Parathyroid adenoma (tissue), 2 donors: ENCODE results near the gene ANHX.

Experiments
- H2AFZ ChIP-seq: fragments of 300-600 bp; sonication (generic); one replicate; pipeline ENCODE4 v1.7.0; 2017; ENCODE audit warnings: antibody characterized with exemption, mild to moderate bottlenecking
- H3K27ac ChIP-seq: fragments of 300-600 bp; sonication (generic); one replicate; pipeline ENCODE4 v1.7.0; 2017
- H3K27me3 ChIP-seq: fragments of 300-600 bp; sonication (generic); one replicate; pipeline ENCODE4 v1.7.0; 2017; ENCODE audit warnings: low read length; ENCODE audit not compliant: control insufficient read depth, insufficient read depth
- H3K36me3 ChIP-seq: fragments of 300-600 bp; sonication (generic); one replicate; pipeline ENCODE4 v1.7.0; 2017; ENCODE audit warnings: low read length; ENCODE audit not compliant: control insufficient read depth, insufficient read depth
- H3K4me1 ChIP-seq: fragments of 300-600 bp; sonication (generic); one replicate; pipeline ENCODE4 v1.7.0; 2017; ENCODE audit warnings: control low read depth
- H3K4me2 ChIP-seq: fragments of 300-600 bp; sonication (generic); one replicate; pipeline ENCODE4 v1.7.0; 2017; ENCODE audit warnings: low read length
- H3K4me3 ChIP-seq: fragments of 300-600 bp; sonication (generic); one replicate; pipeline ENCODE4 v1.7.0; 2017; ENCODE audit warnings: low read depth, low read length
- H3K79me2 ChIP-seq: fragments of 300-600 bp; sonication (generic); one replicate; pipeline ENCODE4 v1.7.0; 2017; ENCODE audit warnings: control low read depth
- H3K9ac ChIP-seq: fragments of 300-600 bp; sonication (generic); one replicate; pipeline ENCODE4 v1.7.0; 2017; ENCODE audit warnings: mild to moderate bottlenecking
- H3K9me3 ChIP-seq: fragments of 300-600 bp; sonication (generic); one replicate; pipeline ENCODE4 v1.7.0; 2017; ENCODE audit warnings: low read length; ENCODE audit not compliant: control insufficient read depth
- CTCF ChIP-seq: fragments of 300-600 bp; sonication (generic); IDR thresholded peaks from one replicate; pipeline ENCODE4 v1.7.0; 2017; ENCODE audit warnings: antibody characterized with exemption, mild to moderate bottlenecking
- donor health status: primary hyperparathyroidism.

Gene ANHX

GRCh38 chr12:133231001-133231400 is 4.7 kb downstream of the ANHX start:
- H3K27ac ChIP-seq, result no peak overlapping the region
- no peaks in the 10 kb centered on the region for H3K27me3 ChIP-seq
- H3K4me2 ChIP-seq, result no peak overlapping the region
- H3K9ac ChIP-seq, result no peak overlapping the region
- H3K4me3 ChIP-seq, result no peak overlapping the region
- no peaks in the 10 kb centered on the region for H3K9me3 ChIP-seq
- H2AFZ ChIP-seq, result no peak overlapping the region
- H3K36me3 ChIP-seq, result no peaks in the 10 kb centered on the region
- TF ChIP-seq CTCF, result no peak
- no peaks in the 10 kb centered on the region for H3K79me2 ChIP-seq
- no peaks in the 10 kb centered on the region for H3K4me1 ChIP-seq

GRCh38 chr12:133227281-133227852 is 8.3 kb downstream of the ANHX start:
- no peak overlapping the region for H3K9ac ChIP-seq
- H3K27me3 ChIP-seq, result no peaks in the 10 kb centered on the region
- no peaks in the 10 kb centered on the region for H3K9me3 ChIP-seq
- no peak overlapping the region for H3K27ac ChIP-seq
- H2AFZ ChIP-seq, result no peak overlapping the region
- no peaks in the 10 kb centered on the region for H3K36me3 ChIP-seq
- no peak overlapping the region for H3K4me3 ChIP-seq
- no peaks in the 10 kb centered on the region for H3K4me1 ChIP-seq
- no peaks in the 10 kb centered on the region for H3K79me2 ChIP-seq
- no peak overlapping the region for H3K4me2 ChIP-seq
- TF ChIP-seq CTCF, result no peak

GRCh38 chr12:133226690-133227089 is 9.0 kb downstream of the ANHX start:
- H3K4me1 ChIP-seq, result no peaks in the 10 kb centered on the region
- no peak overlapping the region for H3K4me2 ChIP-seq
- H2AFZ ChIP-seq, result no peak overlapping the region
- no peaks in the 10 kb centered on the region for H3K27me3 ChIP-seq
- H3K27ac ChIP-seq, result no peak overlapping the region
- H3K36me3 ChIP-seq, result no peaks in the 10 kb centered on the region
- no peaks in the 10 kb centered on the region for H3K9me3 ChIP-seq
- H3K4me3 ChIP-seq, result no peak overlapping the region
- H3K9ac ChIP-seq, result no peak overlapping the region
- TF ChIP-seq CTCF, result no peak
- H3K79me2 ChIP-seq, result no peaks in the 10 kb centered on the region

- TF ChIP-seq CTCF, result no peak
- no peaks in the 10 kb centered on the region for H3K9me3 ChIP-seq
- no peaks in the 10 kb centered on the region for H3K36me3 ChIP-seq
- no peak overlapping the region for H3K4me3 ChIP-seq
- no peak overlapping the region for H3K27ac ChIP-seq
- no peak overlapping the region for H3K4me2 ChIP-seq
- no peak overlapping the region for H3K9ac ChIP-seq
- no peaks in the 10 kb centered on the region for H3K27me3 ChIP-seq
- no peak overlapping the region for H2AFZ ChIP-seq
- no peaks in the 10 kb centered on the region for H3K79me2 ChIP-seq
- H3K4me1 ChIP-seq, result no peaks in the 10 kb centered on the region
Observed at GRCh38 chr12:133225527-133225926, 10.2 kb downstream of the ANHX start.

- H3K9me3 ChIP-seq, result no peaks in the 10 kb centered on the region
Observed at GRCh38 chr12:133222211-133222610, 13.5 kb downstream of the ANHX start.

More at GRCh38 chr12:133222211-133222610, 13.5 kb downstream of the ANHX start:
- Histone ChIP-seq H3K4me1 (no peaks in the 10 kb centered on the region), H3K27me3 (no peaks in the 10 kb centered on the region), H3K79me2 (no peaks in the 10 kb centered on the region), H3K4me3 (no peak overlapping the region), H2AFZ (no peak overlapping the region), H3K9ac (no peak overlapping the region), H3K27ac (no peak overlapping the region), H3K36me3 (no peaks in the 10 kb centered on the region), H3K4me2 (no peak overlapping the region)
- TF ChIP-seq CTCF, result no peak
